ENCODE data around the gene RESP18. TPM values are rescaled to one million over a fixed set of nuclear protein-coding genes. Genes with fewer than 3 reads are reported as not detected.

The RESP18 gene
- not detected in 2 replicates for total RNA-seq

GRCh38 chr2:219332542-219332941, at the start of gene RESP18:
Gene RESP18 (minus strand): TSS chr2:219332744.

GRCh38 chr2:219309278-219309677, 23.3 kb downstream of the RESP18 start, which contains the start of gene PTPRN:
Gene PTPRN (minus strand): TSS chr2:219309401. CDS start chr2:219309332, 69 bp downstream.

DNA sequence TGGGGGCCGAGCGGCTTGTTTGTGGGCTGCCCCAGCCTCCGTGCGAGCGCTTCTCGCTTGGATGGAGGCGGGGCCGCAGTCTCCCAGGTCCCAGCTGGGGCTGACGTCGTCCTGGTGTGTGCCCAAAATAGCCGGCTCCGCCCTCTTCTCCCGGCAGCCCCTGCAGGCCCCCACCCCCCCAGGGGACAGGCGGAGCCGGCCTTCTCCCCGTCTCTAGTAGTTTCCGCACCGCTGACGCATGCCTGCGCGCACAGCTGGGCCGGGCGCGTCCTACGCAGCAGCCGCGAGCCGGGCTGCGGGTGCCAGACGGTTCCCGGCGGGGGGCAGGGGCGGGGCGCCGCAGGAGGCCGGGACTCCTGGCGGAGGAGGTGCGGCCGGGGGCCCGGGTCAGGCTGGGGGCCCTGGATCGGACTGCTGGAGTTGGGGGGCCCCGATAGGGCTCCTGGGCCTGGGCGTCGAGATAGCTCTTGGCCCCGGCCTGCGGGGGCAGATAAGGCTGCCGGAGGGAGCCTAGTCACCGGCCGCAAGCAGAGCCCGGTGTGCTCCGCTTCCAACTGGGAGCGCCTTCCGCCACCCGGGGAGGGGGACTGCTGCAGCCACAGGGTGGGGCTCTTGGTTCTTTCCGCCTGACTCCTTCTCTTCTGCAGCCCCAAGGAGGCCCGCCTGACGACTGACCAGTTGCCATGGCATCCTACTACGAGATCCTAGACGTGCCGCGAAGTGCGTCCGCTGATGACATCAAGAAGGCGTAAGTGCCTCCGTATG, 53.2 kb downstream of the RESP18 start, which contains the start of gene DNAJB2:
TSS of gene DNAJB2 (plus strand) at position 216 of the 765 bp plus-strand sequence. CDS start at position 684, 468 bp downstream.

Small RNA genes within 50 kb of the gene (small RNA-seq; reads per million reads assigned to genes)
- gene AC053503.3 (ENCODE audit: low replicate concordance) (not detected), gene MIR153-1 (ENCODE audit: low replicate concordance) (not detected)

Other genes with a start within 250 kb of the RESP18 start
- gene NHEJ1, start 171.9 kb downstream of the RESP18 start, total RNA-seq = 18.6 and 18.9 TPM in 2 replicates
- 0.57 and 1.1 TPM in 2 replicates for gene SLC23A3, start 162.7 kb downstream of the RESP18 start, total RNA-seq
- gene CNPPD1, start 155.8 kb downstream of the RESP18 start, total RNA-seq = 20.9 and 36.8 TPM in 2 replicates
- gene RETREG2, start 154.5 kb downstream of the RESP18 start, total RNA-seq = 74.7 and 81.0 TPM in 2 replicates
- gene ZFAND2B, start 126.0 kb downstream of the RESP18 start, total RNA-seq = 20.8 and 32.2 TPM in 2 replicates
- gene ABCB6, start 113.8 kb downstream of the RESP18 start, total RNA-seq = 22.3 and 24.8 TPM in 2 replicates
- gene ATG9A, start 103.1 kb downstream of the RESP18 start, total RNA-seq = 56.9 and 74.0 TPM in 2 replicates
- 19.2 and 23.9 TPM in 2 replicates for gene ANKZF1, start 102.9 kb downstream of the RESP18 start, total RNA-seq
- 15.2 and 23.4 TPM in 2 replicates for gene GLB1L, start 87.3 kb downstream of the RESP18 start, total RNA-seq
- 37.4 and 59.1 TPM in 2 replicates for gene STK16, start 87.3 kb downstream of the RESP18 start, total RNA-seq
- gene TUBA4B, start 79.5 kb downstream of the RESP18 start, total RNA-seq = not detected in 2 replicates
- gene TUBA4A, start 78.8 kb downstream of the RESP18 start, total RNA-seq = 7.0 and 31.6 TPM in 2 replicates
- gene DNAJB2, start 53.4 kb downstream of the RESP18 start, total RNA-seq = 27.8 and 39.0 TPM in 2 replicates
- 0.88 and 7.9 TPM in 2 replicates for gene PTPRN, start 23.3 kb downstream of the RESP18 start, total RNA-seq
- gene DNPEP, start 55.2 kb upstream of the RESP18 start, total RNA-seq = 64.0 and 76.8 TPM in 2 replicates
- 0.29 and 7.2 TPM in 2 replicates for gene DES, start 85.6 kb upstream of the RESP18 start, total RNA-seq
- 9.9 and 21.7 TPM in 2 replicates for gene SPEG, start 102.1 kb upstream of the RESP18 start, total RNA-seq
- 70.0 and 100 TPM in 2 replicates for gene GMPPA, start 166.1 kb upstream of the RESP18 start, total RNA-seq
- under 0.01 TPM in 1 of 2 replicates, not detected in the other for gene ASIC4, start 181.7 kb upstream of the RESP18 start, total RNA-seq
- 193 and 332 TPM in 2 replicates for gene CHPF, start 211.1 kb upstream of the RESP18 start, total RNA-seq
- gene TMEM198, start 211.3 kb upstream of the RESP18 start, total RNA-seq = 1.1 and 6.8 TPM in 2 replicates
- 45.7 and 55.1 TPM in 2 replicates for gene OBSL1, start 238.8 kb upstream of the RESP18 start, total RNA-seq
- 0.22 TPM in 1 of 2 replicates, not detected in the other for gene INHA, start 239.6 kb upstream of the RESP18 start, total RNA-seq

Data from placental pericyte (primary cell).